ENCODE measurements around the gene ICA1.

- no peak for TF ChIP-seq ZKSCAN1 (IDR thresholded peaks at IDR 0.05; ENCODE audit: low read length)
- TF ChIP-seq EP300 (IDR thresholded peaks at IDR 0.05; ENCODE audit: low read depth in 2 of 2, low read length in 2 of 2), result no peak
- no peak for TF ChIP-seq EP300 (CRISPR knock-in tag; IDR thresholded peaks at IDR 0.05; ENCODE audit: borderline replicate concordance)
- TF ChIP-seq ASH2L (IDR thresholded peaks at IDR 0.05; ENCODE audit: insufficient read length, low read depth, low read length), result no peak
- no peak for TF ChIP-seq ZC3H4 (CRISPR knock-in tag; IDR thresholded peaks at IDR 0.05; ENCODE audit: borderline replicate concordance)
- no peak for TF ChIP-seq POLR2A (IDR thresholded peaks at IDR 0.05; ENCODE audit: insufficient read depth in 1 of 2, low read depth in 2 of 2, low read length in 2 of 2)
- TF ChIP-seq TBL1XR1 (IDR thresholded peaks at IDR 0.05; ENCODE audit: borderline replicate concordance, low read length, partially characterized antibody), result no peak
Observed at GRCh38 chr7:8161364-8161828, 100.6 kb downstream of the ICA1 start.
